Fibroblast of the conjunctiva (primary cell): Measurements from ENCODE around the gene C22orf31.

ENCODE experiments used
- DNase-seq: peaks from one replicate; pipeline ENCODE4 v3.0.0-alpha.2; 2010; ENCODE audit warnings: low read depth

The C22orf31 gene

DNA sequence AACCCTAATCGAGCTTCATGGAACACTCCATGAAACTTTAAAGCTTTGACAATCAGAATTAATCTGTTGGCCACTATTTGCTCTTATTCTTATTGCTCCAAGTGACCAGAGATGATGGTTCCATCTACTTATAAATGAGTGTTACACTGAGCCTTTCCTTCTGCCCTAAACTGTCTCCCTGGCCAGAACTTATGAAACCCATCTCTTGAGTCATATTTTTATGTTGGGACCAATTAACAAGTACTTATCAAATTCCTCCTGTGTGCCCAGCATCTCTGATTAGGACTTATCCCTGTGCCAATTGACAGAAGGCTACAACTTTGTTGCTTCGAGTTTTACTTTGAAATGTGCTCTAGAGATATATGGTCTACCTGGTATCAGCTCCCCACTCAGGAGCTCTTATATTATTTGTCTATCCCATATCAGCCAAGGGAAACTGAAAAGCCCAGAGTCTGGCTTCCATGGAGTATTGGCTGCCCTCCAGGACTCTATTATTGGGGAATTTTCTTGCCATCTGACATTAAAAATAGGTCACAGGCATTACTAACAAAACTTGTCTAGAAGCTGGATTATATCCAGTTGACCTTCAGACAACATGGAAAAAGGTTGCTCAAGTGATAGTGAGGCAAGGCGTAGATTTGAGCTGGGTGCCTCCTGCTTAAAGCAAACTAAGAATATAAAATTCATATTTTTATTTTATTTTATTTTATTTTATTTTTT is 20.0 kb upstream of the C22orf31 start:
- DNase-seq = no peak

DNA sequence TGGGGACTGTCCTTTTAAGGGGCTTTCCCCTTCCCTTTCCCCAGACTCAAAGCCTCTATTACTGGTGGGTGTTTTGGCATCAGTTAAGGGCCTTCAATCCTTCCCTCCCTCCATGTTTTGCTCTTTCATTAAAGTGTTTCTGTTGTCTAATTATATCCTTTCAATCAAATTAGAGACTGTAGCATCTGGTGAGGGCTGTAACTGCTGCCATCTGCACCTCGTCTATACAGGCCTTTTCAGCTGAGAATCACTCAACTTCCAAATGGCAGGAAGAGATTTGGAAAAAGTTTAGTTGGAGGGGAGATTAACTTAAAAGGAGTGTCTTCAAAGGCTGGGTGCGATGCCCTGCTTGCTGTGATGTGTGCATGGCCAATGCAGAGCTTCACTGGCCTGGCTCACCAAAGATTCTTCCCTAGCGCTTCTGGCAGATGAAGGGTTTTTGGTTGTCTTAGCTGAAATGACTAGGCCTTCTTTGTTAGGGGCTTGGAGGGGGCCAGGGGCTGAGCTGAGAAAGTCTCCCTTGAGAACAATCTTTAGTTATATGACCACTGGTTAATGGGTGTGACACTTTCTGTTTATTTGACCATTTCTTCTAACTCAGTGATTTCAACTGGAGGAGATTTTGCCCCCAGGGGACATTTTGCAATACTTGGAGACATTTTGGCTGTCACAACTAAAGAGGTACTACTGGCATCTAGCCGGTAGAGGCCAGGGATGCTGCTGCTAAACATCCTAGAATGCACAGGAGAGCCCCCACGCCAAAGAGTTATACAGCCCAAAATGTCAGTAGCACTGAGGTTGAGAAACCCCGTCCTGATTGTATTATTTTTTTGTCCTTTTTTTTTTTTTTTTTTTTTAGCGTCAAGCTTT is 18.7 kb upstream of the C22orf31 start:
- DNase-seq = no peak

DNA sequence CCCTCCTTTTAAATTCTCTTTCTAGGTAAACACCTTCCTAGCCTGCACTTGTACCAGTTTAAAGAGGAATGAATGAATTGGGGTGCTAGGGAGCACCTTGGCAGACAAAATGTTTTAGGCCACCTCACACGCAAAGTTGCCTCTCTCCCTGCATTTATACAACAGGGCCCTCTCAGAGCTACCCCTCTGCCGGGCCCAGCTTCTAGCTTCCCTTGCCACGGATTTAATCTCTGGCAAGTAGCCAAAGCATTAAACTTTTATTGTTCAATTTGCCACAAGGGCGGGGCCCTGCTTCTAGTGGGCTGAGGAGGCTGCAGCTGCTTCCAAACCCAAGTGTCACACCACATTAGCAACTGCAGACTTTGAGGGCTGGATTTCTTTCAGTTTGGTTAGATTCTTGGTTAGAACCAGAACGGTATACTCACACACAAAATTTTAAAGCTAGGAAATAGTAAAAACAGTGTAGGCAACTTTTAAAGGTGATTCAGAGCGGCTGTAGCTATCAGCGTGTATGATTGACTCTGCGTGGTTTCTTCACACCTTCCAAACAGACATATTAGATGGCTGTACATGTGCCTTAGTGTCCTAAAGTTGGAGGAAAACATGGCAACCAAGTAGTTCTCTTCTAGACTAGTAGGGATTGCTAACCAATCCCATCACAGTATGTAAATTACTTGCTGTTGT is 17.7 kb upstream of the C22orf31 start:
- no peak for DNase-seq

DNA sequence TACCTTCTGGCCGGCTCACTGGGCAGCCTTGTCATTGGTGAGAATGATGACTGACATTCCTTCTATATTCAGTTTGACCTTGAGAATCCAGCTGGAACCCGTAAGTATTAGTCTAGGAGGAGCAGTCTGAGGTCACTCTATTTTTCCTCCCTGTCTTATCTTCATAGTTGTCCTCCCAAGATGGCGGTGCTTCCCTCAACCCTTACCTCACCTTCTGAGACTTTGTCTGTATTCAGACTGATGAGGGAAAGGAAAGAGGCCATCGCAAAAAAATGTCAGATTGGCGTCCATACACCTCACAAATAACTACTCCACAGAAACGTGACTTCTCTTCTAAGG is 17.2 kb upstream of the C22orf31 start:
- DNase-seq = no peak

DNA sequence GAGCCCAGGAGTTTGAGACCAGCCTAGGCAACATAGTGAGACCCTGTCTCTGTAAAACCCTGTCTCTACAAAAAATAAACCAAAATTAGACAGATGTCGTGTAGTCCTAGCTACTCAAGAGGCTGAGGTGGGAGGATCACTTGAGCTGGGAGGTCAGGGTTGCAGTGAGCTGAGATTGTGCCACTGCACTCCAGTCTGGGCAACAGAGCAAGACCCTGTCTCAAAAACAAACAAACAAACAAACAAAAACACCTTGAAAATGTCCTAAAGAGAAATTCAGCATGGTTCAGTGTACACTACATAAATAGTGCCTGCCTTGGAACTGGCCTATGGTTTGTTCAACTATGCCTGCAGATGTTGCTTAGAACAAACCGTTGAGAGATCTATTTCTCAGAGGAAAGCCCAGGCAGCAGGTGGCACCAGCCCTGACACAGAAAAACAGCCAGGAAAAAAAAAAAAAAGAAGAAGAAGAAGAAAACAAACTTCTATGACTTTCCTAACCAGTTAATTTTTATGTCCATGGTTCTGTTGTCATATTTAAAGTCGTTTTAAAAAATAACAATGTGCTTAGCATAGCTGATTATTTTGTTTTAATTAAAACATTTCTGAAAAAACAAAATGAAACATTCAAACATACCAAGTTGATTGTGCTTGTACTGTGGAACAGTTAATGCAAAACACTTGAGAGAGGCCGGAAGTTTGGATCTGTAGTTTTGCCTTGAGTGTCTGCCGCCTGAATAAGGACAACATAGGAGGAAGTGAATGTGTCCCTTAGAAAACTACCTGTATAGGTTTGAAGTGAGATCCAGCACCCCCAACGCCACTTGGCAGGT is 16.6 kb upstream of the C22orf31 start:
- no peak for DNase-seq

DNA sequence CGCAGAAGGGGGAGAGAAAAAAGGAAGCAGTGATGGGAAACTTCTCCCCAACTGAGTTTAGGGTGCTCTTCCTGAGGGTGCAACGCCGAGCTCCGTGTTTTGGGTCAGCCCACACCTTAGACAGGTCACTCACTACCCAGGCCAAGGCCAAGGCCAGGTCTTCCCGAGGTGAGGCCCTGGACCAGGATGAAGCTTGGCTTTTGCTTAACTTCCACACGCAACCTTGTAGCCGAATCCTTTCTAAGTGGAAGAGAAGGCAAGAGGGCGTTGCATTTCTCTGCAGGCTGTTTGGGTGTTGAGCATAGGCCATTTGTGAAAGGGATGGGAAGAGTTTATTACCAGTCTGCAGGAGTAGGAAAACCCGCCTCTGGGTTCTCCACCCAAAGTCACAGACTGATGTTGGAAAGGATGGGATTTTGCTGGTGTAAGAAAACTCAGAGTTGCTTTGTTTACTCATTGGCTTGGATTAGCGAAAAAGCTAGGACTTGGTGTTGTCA is 12.7 kb upstream of the C22orf31 start:
- no peak for DNase-seq

DNA sequence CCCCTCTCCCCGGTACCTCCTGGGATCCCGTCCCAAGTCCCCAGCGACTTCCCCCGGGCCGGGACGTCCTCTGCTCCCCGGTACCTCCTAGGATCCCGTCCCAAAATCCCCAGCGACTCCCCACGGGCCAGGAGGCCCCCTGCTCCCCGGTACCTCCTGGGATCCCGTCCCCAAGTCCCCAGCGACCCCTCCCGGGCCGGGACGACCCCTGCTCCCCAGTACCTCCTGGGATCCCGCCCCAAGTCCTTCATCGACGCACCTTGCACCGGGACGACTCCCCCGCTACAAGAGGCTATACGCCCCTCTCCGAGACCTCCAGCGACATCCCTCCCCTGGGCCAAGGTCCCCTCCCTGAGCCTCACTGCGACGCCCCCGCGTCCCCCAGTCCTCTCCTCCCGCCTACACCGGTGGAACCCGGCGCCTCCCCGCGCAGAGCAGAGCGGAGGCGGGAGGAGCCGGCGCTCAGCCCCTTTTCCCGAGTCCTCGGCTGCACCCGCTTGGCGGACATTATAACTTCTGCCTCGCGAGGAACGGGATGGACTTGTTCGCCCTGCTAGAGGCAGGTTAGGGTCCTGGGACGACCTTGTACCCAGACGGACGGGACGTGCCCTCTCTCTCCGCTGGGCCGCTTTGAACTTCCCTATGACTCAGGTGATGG is 12.1 kb upstream of the C22orf31 start:
- no peak for DNase-seq

DNA sequence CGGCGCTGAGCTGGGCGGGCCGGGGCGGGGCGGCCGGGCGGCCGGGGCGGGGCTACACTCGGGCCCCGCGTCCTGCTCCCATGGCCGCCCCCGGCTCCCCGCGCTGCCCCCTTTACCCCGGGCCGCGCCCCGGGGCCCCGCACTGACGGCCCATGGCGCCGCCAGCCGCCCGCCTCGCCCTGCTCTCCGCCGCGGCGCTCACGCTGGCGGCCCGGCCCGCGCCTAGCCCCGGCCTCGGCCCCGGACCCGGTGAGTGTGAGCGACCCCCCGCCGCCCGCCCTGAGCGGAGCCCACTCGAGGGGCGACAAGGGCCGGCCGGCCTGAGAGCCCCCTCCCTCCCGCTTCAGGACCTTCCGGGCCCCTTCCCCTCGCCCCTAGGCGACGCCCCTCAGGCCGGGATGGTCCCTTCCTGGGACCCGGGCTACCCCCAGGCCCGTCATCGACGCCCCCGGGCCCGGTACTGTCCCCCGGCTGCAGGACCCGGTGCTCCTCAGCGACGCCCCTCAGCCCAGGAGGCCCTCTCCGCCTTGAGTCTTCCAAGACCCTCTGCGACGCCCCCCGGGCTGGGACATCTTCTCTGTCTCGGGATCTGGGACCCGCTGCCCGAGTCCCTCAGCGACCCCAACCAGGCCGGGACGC is 11.5 kb upstream of the C22orf31 start, which contains the start of gene KREMEN1:
KREMEN1 (plus strand) TSS at position 57 of the 639 bp plus-strand sequence; CDS start at position 153, 96 bp downstream.
- no peak for DNase-seq

DNA sequence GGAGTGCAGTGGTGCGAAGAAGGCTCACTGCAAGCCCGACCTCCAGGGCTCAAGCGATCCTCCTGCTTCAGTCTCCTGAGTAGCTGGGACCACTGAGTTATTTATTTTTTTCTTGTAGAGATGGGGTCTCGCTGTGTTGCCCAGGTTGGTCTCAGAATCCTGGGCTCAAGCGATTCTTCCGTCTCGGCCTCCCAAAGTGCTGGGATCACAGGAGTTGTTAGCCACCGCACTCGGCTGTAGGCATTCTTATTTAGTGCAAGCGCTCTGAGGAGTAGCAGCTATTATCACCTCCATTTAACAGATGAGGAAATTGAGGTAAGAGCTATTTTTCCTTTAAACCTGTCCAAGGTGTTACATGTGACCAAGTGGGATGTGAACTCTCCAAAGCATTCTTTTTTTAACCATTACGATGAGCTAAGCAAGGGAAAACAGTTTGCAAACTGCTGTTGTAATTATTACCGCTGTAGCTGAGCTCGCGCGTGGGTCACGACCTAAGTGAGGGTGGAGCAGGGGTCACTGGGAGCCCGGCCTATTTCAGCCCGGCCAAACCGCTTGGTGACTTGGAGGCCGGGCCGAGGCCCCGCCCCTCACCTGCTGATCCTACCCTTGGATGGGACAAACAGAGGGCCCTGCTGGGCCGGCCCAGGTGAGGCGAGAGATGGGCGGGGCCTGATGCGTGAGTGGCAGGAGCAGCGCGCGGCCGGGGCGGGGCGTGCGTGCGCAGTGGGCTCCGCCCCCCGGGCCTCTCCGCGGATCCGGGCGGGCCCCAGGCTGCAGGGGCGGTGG is 10.8 kb upstream of the C22orf31 start:
- no peak for DNase-seq

DNA sequence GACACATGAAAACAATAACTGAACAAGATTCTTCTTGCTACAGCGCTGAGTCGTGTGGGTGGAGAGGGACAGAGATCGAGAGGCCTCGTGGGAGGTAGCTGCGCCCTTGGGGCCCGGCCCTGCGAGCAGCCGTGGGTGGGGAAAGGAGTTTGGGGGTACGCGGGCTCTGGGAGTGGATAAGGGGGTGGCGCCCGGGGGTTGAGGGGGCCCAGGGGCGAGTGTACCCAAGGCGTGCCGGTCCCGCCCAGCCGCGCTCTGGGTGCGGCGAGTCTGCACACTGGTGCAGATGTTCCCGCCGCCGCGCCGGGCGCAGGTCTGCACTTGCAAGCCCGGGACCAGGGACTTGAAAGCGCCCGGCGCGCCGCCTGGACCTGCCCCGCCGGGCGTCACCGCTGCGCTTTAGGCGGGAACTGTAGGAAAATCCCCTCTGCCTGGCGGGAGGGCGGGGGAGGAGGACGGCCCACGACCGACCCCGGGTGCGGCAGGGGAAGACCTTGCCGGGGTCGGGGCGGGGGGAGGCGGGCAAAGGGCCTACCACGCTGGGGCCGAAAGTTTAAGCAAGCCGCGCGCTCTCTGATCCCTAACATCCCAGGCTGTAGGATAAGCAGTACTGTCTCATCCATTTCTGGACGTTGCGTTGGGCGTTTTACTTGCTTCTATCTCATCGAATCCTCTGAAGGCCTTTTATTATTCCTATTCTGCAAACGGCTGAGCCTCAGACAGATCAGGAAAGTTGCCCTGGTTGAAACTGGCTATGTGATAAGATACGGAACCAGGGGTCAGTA is 9.8 kb upstream of the C22orf31 start:
- DNase-seq = no peak

DNA sequence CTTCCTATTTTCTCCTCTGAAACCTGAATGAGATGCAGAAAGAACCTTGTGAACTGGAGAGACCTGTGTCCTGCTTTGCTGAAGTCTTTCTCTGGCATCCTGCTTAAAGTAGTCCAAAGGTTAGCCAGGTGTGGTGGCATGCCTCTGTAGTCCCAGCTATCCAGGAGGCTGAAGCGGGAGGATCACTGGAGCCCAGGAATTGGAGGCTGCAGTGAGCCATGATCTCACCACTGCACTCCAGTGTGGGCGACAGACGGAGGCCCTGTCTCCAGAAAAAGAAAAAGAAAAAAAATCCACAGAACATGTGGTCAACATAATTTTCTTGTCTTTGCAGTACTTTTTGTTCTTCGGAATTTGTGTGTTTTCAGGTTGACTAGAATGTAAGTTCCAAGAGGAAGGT is 8.9 kb upstream of the C22orf31 start:
- DNase-seq = no peak

DNA sequence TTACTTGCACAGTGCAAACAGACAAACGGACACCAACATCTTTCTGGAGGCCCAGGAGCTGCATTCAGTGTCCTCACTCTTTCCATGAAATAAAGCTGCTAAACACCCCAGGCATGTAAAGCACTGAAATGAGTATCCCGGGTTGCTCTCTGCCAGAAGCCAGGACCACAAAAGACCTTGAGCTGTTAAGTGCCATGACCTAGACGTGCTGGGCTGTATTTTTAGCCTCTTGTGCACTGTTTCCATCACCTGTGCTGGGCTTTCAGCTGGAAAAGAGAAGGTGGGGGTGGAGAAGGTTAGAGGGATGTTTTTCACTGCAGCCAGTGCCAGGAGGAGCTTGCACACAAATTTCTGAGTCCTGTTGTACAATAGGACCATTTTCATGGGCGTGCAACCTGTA is 7.8 kb upstream of the C22orf31 start:
- no peak for DNase-seq

DNA sequence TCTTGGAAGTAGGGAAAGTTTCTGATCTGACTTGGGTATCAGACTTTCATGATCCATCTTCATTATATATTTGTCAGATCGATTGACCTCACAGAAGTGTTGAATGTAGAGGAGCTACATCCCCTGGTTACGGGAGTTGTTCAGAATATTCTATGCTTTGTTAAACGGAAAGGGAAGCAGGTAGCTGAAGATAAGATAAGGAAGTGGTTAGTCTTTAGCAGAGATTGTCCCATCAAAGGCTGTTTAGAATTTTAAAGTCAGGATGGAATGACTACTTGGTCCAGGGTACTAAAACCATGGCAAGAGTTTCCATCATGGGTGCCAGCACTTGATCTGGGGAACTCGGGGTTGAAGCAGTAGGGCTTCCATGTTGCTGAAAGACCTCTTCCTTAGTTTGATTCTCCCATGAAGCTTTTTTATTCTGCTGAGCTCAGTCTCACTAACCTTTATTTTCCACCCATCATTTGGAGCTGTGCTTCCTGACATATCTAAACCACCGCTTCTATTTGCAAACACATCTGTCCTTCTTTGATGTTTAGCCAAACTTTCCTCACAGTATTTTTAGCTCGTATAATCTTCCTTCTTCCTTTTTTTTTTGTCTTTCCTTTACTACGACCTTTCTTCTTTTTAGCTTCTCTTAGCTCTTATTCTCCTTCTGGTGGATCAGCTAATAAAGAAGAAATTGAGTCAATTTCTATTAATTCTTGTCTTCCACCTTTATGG is 4.0 kb upstream of the C22orf31 start:
- no peak for DNase-seq

DNA sequence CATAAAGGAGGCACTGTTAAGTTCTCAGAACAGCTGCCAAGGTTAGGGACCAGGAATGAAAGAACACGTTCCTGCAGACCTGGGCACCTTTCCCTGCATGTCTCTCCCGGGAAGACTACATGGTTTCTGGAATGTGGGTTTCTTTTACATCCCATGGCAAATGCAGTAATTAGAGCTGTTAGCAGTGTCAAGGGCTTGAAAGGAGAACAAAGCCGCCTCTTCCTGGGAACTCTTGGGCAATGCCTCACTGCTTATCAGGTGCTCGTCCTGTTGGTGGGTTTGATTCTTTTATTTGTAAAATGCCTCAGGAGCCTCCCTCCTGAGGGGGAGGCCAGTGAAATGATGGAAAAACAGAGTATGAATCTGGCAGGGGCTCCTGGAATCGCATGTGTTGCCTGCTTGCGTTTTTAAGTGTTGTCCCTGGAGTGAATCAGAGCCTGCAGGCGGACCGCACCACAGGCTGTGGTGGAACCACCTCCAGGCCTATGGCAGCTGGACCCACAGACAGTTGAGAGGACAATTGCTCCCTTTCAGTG is 723 bp upstream of the C22orf31 start:
- no peak for DNase-seq

DNA sequence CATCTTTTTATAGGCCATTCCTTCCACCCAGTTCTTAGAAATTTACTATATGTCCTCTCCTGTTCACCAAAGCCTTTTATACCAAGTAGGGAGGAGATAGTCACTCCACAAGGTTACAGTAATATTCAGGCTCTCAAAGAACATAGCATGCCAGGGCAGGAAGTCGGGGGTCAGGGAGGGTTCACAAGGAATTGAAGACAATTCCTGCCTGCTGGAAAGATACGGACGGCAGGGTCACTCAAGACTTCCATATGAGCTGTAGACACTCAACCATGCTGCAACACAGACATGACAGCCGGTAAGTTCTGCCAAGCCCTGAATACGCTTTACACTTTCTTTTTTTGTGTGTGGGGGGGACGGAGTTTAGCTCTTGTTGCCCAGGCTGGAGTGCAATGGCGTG is 700 bp downstream of the C22orf31 start:
- no peak for DNase-seq

DNA sequence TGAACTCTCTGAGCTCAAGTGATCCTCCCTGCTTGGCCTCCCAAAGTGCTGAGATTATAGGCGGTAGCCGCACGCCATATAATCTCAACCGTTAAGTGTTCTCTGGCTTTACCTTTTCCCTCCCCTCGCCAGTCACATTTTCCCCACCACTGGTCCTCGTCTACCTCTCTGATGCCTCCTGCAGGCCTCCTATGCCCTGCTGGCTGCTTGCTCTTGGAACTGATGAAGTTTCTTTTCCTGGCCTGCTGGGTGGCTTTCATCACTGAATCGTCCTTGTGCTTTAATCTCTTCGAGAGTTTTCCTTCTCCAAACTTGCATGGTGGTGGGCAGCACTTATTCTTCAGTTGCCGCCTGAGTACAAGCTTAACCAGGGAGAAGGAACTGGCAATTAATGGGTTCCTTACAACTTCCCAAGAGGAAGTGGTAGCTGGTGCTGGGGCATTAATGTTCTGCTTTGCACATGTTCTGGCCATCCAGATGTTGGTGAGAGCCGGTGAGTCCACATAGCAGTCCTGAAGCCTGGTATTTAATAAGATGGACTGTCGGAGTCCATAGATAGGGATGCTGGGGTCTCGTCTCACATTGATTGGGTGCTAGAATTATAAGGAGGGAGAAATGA is 1.3 kb downstream of the C22orf31 start:
- no peak for DNase-seq

DNA sequence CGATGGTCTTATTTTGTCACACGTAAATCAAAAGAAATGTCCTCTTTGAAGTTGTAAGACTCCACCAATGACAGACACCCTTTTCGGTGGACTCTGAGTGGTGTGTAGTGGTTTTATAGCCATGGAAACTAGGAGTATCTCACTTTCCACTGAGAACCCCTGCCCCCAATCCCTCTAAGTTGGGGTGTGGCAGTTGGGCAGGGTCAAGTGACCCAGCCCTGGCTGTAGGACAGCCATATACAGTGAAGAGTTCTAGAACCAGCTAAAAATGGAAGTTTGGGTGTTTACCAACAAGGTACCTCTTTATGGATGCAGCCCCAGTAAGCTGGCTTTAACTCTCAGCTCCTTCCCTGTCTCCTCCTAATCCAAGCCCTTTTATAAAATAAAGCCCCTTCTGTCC is 5.2 kb downstream of the C22orf31 start:
- DNase-seq = no peak
